ENCODE measurements around the gene NKIRAS2. TPM values are rescaled to one million over a fixed set of nuclear protein-coding genes. Genes with fewer than 3 reads are reported as not detected.

NKIRAS2 gene
- total RNA-seq, 2 donors from 2014 or later: 38.8 to 98.8 TPM

DNA sequence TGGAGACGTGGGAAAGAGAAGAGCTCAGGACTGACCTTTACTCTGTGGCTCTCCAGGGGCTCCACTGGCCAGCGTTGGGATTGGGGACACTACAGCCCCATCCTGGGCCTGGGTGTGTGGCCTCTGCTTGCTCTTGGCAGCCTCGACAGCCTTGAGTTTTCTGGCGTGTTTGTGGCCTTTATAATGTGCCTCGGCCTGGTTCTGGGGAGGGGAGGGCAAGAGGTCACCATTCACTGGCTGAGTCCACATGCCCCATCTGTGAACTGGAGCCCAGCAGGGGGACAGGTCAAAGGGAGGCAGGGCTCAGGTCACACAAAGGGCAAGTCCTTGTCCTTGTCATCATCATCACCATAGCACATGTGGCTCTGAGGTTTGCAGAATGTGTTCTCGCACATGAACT lies 11.7 kb downstream of the NKIRAS2 start:
- intact Hi-C loops (cut with DNase I): no loop called here
- H3K4me1 ChIP-seq (replicated peaks): no peaks in the 10 kb centered on the region
- H3K36me3 ChIP-seq: no peaks in the 10 kb centered on the region
- DNase-seq (ENCODE audit: low spot score): no peak
- H3K4me3 ChIP-seq: no peak overlapping the region
- no peaks in the 10 kb centered on the region for H3K9me3 ChIP-seq
- no peaks in the 10 kb centered on the region for H3K27me3 ChIP-seq (replicated peaks; ENCODE audit: insufficient read depth)
- H3K27ac ChIP-seq: no peak overlapping the region
- 61% methylated on average over 6 of the region's 6 CpGs for WGBS
- TF ChIP-seq, protein P1, sequence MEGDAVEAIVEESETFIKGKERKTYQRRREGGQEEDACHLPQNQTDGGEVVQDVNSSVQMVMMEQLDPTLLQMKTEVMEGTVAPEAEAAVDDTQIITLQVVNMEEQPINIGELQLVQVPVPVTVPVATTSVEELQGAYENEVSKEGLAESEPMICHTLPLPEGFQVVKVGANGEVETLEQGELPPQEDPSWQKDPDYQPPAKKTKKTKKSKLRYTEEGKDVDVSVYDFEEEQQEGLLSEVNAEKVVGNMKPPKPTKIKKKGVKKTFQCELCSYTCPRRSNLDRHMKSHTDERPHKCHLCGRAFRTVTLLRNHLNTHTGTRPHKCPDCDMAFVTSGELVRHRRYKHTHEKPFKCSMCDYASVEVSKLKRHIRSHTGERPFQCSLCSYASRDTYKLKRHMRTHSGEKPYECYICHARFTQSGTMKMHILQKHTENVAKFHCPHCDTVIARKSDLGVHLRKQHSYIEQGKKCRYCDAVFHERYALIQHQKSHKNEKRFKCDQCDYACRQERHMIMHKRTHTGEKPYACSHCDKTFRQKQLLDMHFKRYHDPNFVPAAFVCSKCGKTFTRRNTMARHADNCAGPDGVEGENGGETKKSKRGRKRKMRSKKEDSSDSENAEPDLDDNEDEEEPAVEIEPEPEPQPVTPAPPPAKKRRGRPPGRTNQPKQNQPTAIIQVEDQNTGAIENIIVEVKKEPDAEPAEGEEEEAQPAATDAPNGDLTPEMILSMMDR (IDR thresholded peaks at IDR 0.05): no peak
- TF ChIP-seq POLR2AphosphoS5 (IDR thresholded peaks at IDR 0.05): no peak
- TF ChIP-seq POLR2A (IDR thresholded peaks at IDR 0.05): no peak

DNA sequence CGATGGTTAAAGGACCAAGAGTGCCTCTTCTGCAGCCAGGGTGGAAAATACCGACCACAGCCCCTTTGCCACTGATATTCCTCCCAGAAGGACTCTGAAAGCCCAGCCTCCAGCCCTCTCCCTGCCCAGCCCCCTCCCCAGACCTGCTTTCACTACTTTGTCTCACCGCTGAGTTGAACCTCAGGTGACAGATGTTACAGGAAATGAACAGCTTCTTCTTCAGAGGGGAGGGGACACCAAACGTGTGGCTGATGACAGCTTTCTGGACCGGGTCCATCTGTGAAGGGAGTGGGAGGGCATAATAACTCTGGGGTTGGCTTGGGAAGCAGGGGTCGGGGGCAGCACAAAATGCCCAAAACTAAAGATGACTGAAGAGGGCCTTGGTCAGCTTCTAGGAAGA lies 14.2 kb downstream of the NKIRAS2 start:
- no peaks in the 10 kb centered on the region for H3K27me3 ChIP-seq (replicated peaks; ENCODE audit: insufficient read depth)
- intact Hi-C loops (cut with DNase I): no loop called here
- H3K4me1 ChIP-seq (replicated peaks): no peaks in the 10 kb centered on the region
- no peaks in the 10 kb centered on the region for H3K36me3 ChIP-seq
- no peaks in the 10 kb centered on the region for H3K9me3 ChIP-seq
- WGBS: 50% methylated on average over 6 of the region's 6 CpGs
- TF ChIP-seq POLR2A (IDR thresholded peaks at IDR 0.05): no peak
- TF ChIP-seq, protein P1 (IDR thresholded peaks at IDR 0.05): no peak
- TF ChIP-seq POLR2AphosphoS5 (IDR thresholded peaks at IDR 0.05): no peak
- no peak overlapping the region for H3K27ac ChIP-seq
- DNase-seq (ENCODE audit: low spot score): no peak
- H3K4me3 ChIP-seq: no peak overlapping the region

DNA sequence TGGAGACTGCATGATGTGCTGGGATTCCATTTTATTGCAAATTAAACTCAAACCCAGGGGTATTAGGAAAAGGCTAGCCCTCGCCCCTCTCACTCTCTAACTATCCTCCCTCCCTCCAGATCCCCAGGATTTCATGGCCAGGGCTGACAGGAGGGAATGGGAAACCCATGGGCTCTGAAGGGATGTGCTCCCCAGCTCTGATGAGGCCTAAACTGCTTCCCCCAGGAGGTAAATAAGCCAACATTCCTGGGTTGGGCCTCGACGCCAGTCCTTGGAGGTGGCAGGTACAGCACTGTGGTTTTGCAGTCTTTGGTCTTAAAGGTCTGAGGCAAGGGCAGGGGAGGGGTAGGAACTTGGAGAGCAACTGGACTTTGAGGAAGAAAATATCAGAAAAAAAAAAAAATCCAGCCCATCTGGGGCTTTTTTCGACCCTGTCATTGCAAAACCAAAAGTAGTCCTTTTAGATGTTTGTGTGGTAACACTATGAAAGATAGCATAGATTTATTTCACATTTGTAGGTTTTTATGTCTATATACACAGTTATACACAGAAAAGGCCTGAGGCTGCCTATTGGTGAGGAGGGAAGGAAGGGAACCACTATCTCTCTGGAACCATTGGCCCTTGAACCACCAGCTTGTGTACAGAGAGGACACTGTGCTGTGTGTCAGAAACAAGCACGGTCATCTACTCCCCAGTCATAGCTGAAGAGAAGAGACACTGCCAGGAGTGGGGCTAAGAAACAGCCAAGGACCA lies 18.5 kb downstream of the NKIRAS2 start:
- intact Hi-C loops (cut with DNase I): no loop called here
- Histone ChIP-seq H3K4me1 (replicated peaks) (no peaks in the 10 kb centered on the region), H3K9me3 (no peaks in the 10 kb centered on the region), H3K4me3 (no peak overlapping the region), H3K27ac (no peak overlapping the region), H3K36me3 (no peaks in the 10 kb centered on the region), H3K27me3 (replicated peaks; ENCODE audit: insufficient read depth) (no peaks in the 10 kb centered on the region)
- WGBS: 79% methylated on average over 5 of the region's 5 CpGs
- no peak for DNase-seq (ENCODE audit: low spot score)
- TF ChIP-seq POLR2AphosphoS5 (IDR thresholded peaks at IDR 0.05) (no peak), POLR2A (IDR thresholded peaks at IDR 0.05) (no peak)
- TF ChIP-seq, protein P1 (IDR thresholded peaks at IDR 0.05): no peak

DNA sequence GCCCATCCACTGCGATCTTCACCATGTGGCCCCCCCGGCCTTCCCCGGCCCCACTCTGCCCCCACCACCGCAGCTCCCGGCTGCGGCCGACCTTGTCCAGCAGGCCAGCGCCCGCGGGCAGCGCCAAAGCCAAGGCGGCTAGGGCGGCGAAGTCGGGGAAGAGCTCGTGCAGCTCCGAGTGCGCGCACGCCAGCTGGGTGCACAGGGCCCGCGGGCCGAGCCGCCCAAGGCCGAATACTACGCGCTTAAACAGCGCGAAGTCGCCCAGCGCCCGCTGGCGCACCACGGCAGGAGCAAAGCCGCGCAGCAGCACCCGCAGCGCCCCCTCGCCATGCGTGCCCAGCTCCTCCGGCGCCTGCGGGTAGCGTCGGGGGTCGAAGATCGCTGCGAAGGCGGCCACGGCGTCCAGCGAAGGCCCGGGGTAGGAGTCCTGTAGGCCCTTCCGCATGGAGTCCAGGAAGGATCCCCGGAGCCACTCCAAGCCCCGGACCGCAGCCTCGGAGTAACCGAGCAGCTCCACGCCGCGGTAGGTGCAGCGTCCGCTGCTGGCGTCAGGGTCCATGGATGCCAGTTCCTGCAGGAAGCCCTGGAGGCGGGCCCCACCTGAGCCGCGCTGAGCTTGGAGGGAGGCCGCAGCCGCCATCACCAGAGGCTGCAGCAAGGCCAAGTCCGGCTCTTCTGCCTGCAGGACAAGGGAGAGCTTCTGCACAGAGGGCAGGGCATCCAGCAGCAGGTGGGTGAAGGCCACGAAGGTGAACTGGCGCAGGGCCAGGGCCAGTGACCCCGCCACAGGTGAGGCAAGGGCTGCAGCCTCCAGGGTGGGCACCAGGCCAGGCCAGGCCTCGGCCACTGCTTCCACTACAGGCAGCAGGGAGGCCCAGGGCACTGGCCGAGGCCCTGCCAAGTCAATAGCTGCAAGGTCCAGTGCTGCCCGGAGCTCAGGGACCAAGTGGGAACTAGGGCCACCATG lies 20.2 kb downstream of the NKIRAS2 start:
- H3K27ac ChIP-seq: no peak overlapping the region
- no peak overlapping the region for H3K4me3 ChIP-seq
- WGBS: 61% methylated on average over 72 of the region's 77 CpGs
- TF ChIP-seq POLR2AphosphoS5 (IDR thresholded peaks at IDR 0.05) (no peak), POLR2A (IDR thresholded peaks at IDR 0.05) (no peak)
- TF ChIP-seq, protein P1 (IDR thresholded peaks at IDR 0.05): no peak
- no peaks in the 10 kb centered on the region for H3K4me1 ChIP-seq (replicated peaks)
- intact Hi-C loops (cut with DNase I): no loop called here
- H3K27me3 ChIP-seq (replicated peaks; ENCODE audit: insufficient read depth): no peaks in the 10 kb centered on the region
- DNase-seq (ENCODE audit: low spot score): no peak
- no peaks in the 10 kb centered on the region for H3K9me3 ChIP-seq
- no peaks in the 10 kb centered on the region for H3K36me3 ChIP-seq
